ENCODE measurements around the gene BIN1. TPM values are rescaled to one million over a fixed set of nuclear protein-coding genes. Genes with fewer than 3 reads are reported as not detected.

BIN1 gene
- total RNA-seq, 1 donor: 43.9 TPM

DNA sequence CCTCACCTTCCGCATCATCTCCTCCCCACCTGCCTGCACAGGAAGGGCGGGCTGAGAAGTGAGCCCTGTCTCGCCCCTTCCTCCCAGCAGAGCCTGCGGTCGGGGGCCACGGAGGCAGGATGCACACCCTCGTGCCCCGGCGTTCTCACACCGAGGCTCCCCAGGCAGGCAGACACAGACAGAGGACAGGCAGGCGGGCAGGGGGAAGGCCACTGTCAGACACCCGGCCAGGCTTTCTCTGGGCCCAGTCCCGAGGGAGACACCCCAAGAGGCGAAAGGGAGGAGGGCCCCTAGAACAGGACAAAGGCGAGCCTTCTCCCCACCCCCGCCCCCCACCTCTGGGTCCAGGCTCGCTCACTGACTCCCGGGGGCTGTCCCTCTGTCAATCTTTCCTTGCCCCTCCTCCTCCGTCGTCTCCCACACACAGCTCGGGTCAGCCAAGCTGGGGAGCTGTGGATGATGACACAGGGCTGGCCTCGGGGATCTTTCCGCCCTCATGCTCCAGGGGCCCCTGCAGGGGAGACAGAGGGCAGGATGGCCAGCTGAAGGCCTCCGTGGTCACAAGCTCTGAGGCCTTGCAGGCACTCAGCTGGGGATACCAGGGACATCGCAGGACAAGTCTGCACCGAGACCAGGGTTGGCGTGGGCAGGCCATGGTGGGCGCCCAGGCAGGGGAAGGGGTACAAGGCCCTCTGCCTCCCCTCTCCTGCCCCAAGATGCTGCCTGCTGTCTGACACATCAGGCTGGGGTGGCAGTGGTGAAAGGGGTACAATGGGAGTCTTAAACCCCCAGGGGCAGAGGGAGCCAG, 24.9 kb downstream of the BIN1 start:
- H3K27me3 ChIP-seq (ENCODE audit: insufficient read depth, low read length): no peaks in the 10 kb centered on the region
- peak overlapping the region; percentile 49 for H3K4me3 ChIP-seq (ENCODE audit: low read length)
- H3K9me3 ChIP-seq (ENCODE audit: low read depth, low read length): no peaks in the 10 kb centered on the region
- peaks cover 95% of the 10 kb centered on the region for H3K4me1 ChIP-seq (ENCODE audit: insufficient read depth, low read length)

- H3K9me3 ChIP-seq (ENCODE audit: low read depth, low read length): no peaks in the 10 kb centered on the region
- peak overlapping the region; percentile 49 for H3K4me3 ChIP-seq (ENCODE audit: low read length)
- H3K4me1 ChIP-seq (ENCODE audit: insufficient read depth, low read length): peaks cover 86% of the 10 kb centered on the region
- H3K27me3 ChIP-seq (ENCODE audit: insufficient read depth, low read length): no peaks in the 10 kb centered on the region
Observed at GRCh38 chr2:127080938-127081755, 25.8 kb downstream of the BIN1 start.

GRCh38 chr2:127080226-127080937, 26.6 kb downstream of the BIN1 start:
- H3K4me1 ChIP-seq (ENCODE audit: insufficient read depth, low read length): peaks cover 78% of the 10 kb centered on the region
- H3K27me3 ChIP-seq (ENCODE audit: insufficient read depth, low read length): no peaks in the 10 kb centered on the region
- no peaks in the 10 kb centered on the region for H3K9me3 ChIP-seq (ENCODE audit: low read depth, low read length)
- peak overlapping the region; percentile 49 for H3K4me3 ChIP-seq (ENCODE audit: low read length)

DNA sequence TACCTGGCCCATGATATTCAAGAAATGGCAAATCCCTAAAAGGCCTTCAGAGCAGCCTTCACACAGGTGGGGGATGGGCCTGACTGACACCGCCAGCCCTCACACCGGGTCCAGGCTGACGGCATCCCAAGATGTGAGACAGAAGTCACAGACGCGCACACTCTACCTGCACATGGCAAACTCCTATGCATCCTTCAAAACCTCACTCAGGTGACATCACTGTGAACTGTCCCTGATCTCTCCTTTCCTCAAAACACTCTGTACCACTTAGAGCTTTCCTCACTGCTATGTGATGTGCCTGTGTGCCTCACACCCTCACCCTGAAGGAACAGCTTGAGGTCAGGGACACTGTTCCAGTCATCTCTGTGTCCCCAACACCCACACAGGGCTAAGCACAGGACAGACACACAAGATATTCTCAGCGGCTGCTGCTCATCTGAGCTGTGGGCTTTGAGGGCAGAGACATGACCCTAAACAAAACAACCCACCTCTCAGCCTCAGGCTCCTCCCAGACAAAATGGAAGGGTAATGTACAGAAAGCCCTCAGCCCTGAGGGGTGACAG, 27.5 kb downstream of the BIN1 start:
- Histone ChIP-seq H3K27me3 (ENCODE audit: insufficient read depth, low read length) (no peaks in the 10 kb centered on the region), H3K9me3 (ENCODE audit: low read depth, low read length) (no peaks in the 10 kb centered on the region), H3K4me1 (ENCODE audit: insufficient read depth, low read length) (peaks cover 69% of the 10 kb centered on the region), H3K4me3 (ENCODE audit: low read length) (no peak overlapping the region)

GRCh38 chr2:127078666-127079270, 28.2 kb downstream of the BIN1 start:
- Histone ChIP-seq H3K4me3 (ENCODE audit: low read length) (no peak overlapping the region), H3K4me1 (ENCODE audit: insufficient read depth, low read length) (peaks cover 62% of the 10 kb centered on the region)

DNA sequence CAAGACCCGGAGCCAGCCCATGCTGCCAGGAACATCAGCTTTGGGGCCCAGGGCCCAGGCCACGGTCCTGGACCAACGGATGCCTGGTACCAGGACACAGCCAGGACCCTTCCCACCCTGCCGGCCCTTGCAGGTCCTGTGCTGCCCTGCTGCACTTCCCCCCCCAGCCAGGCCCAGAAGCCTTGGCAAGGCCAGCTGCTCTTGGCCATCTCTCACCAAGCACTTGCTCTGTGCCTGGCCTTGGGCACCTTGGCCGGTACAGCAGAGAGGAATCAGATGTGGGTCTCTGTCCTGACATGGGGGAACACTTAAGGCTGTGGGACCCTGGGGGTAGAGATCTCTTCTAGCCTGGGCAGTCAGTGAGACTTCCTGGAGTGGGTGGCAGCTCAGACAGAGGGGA, 28.9 kb downstream of the BIN1 start:
- Histone ChIP-seq H3K4me1 (ENCODE audit: insufficient read depth, low read length) (peaks cover 55% of the 10 kb centered on the region), H3K4me3 (ENCODE audit: low read length) (no peak overlapping the region), H3K27me3 (ENCODE audit: insufficient read depth, low read length) (no peaks in the 10 kb centered on the region), H3K9me3 (ENCODE audit: low read depth, low read length) (no peaks in the 10 kb centered on the region)

More at GRCh38 chr2:127078666-127079270, 28.2 kb downstream of the BIN1 start:
- H3K27me3 ChIP-seq (ENCODE audit: insufficient read depth, low read length): no peaks in the 10 kb centered on the region
- no peaks in the 10 kb centered on the region for H3K9me3 ChIP-seq (ENCODE audit: low read depth, low read length)

DNA sequence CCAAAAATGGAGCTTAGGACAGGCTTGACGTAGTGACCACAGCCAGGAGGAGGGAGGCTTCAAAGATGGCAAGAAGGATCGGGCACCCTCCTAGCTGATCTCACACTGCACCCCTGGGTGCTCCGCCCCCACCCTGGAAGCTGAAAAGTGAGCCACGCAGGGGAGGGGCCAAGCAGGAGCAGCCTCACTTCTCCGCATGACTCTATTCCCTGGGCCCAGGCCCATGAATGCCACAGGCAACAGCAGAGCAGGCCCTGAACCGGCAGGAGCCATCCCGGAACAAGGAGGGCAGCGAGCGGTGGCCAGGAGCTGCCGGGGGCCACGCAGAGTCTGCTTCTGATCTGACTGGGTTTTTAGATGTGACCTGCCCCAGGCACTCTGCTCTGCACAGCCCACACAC, 30.0 kb downstream of the BIN1 start:
- H3K4me3 ChIP-seq (ENCODE audit: low read length): no peak overlapping the region
- H3K27me3 ChIP-seq (ENCODE audit: insufficient read depth, low read length): no peaks in the 10 kb centered on the region
- H3K9me3 ChIP-seq (ENCODE audit: low read depth, low read length): no peaks in the 10 kb centered on the region
- H3K4me1 ChIP-seq (ENCODE audit: insufficient read depth, low read length): peaks cover 44% of the 10 kb centered on the region

DNA sequence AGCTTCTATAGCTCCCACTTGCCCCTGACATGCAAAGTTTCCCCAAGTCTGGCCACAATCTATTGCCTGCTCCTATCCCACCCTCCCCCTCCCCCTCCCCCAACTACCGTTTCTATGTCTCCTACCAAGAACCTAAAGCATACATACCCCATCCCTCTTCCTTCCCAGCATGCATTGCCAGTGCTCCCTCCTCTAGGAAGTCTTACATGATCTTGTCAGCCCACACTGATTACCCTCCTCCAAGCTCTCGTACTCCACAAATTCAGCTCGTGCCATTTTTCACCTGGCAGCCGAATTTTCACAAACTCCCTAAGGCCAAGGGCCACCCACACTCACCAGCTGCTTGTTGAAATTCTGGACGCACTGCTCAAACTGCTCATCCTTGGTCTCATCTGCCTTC, 30.7 kb downstream of the BIN1 start:
- peaks cover 37% of the 10 kb centered on the region for H3K4me1 ChIP-seq (ENCODE audit: insufficient read depth, low read length)

GRCh38 chr2:127075821-127076220, 31.1 kb downstream of the BIN1 start:
- Histone ChIP-seq H3K4me3 (ENCODE audit: low read length) (no peak overlapping the region), H3K9me3 (ENCODE audit: low read depth, low read length) (no peaks in the 10 kb centered on the region), H3K4me1 (ENCODE audit: insufficient read depth, low read length) (peaks cover 33% of the 10 kb centered on the region), H3K27me3 (ENCODE audit: insufficient read depth, low read length) (no peaks in the 10 kb centered on the region)

More for the DNA sequence above, 30.7 kb downstream of the BIN1 start:
- Histone ChIP-seq H3K4me3 (ENCODE audit: low read length) (no peak overlapping the region), H3K9me3 (ENCODE audit: low read depth, low read length) (no peaks in the 10 kb centered on the region), H3K27me3 (ENCODE audit: insufficient read depth, low read length) (no peaks in the 10 kb centered on the region)

DNA sequence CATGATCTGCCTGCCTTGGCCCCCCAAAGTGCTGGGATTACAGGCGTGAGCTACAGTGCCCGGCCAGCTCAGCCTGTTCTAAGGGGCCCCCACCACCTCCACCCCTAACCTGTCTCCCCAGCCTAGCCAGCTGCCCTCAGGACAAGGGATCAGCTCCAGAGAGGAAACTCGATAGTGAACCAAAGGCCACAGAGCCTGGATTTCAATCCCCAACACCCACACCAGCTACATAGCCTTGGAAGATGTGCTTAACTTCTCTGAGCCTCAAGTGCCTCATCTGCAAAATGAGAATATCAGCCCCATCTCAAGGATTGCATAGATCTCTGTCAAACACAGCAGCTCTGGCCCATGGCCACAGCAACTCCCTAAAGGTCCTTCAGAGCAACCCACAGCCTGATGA, 32.0 kb downstream of the BIN1 start:
- peaks cover 24% of the 10 kb centered on the region for H3K4me1 ChIP-seq (ENCODE audit: insufficient read depth, low read length)

DNA sequence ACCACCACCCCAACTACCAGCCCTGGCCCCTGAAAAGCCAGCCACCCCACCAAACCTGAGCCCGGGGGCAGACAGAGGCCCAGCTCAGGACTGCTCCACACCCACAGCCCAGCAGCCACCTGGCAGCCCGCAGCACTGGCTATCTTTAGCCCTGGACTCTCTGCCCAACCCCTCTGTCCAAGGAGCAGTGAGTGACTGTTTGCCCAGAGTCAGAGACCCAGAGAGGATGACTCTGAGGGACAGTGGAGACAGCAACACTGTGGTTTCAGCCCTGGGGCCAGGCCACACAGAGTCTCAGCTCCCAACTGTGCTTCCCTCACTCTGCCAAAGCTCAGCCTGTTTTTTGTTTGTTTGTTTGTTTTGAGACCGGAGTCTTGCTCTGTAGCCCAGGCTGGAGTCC, 32.6 kb downstream of the BIN1 start:
- H3K27me3 ChIP-seq (ENCODE audit: insufficient read depth, low read length): no peaks in the 10 kb centered on the region
- peaks cover 18% of the 10 kb centered on the region for H3K4me1 ChIP-seq (ENCODE audit: insufficient read depth, low read length)
- no peak overlapping the region for H3K4me3 ChIP-seq (ENCODE audit: low read length)
- H3K9me3 ChIP-seq (ENCODE audit: low read depth, low read length): no peaks in the 10 kb centered on the region

More for the DNA sequence above, 32.0 kb downstream of the BIN1 start:
- Histone ChIP-seq H3K9me3 (ENCODE audit: low read depth, low read length) (no peaks in the 10 kb centered on the region), H3K27me3 (ENCODE audit: insufficient read depth, low read length) (no peaks in the 10 kb centered on the region), H3K4me3 (ENCODE audit: low read length) (no peak overlapping the region)

DNA sequence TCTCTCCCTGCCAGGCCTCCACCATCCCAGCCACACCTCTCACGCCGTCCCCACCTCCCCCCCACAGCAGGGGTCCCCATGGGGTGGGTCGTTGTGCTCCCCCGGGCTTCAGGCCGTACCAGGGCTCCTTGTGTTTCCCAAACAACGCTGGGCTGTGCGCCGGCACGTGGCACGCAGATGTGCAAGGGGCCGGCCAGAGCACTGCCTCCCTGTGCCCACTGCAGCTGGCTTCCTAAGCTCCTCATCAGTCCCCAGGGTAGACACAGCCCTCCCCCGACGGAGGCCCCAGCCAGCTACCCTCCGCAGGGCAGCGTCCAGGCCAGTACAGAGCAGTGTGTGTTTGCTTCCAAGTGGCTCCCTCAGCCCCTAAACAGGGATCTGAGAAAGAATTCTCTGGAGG, 34.0 kb downstream of the BIN1 start:
- Histone ChIP-seq H3K4me1 (ENCODE audit: insufficient read depth, low read length) (peaks cover 14% of the 10 kb centered on the region), H3K9me3 (ENCODE audit: low read depth, low read length) (no peaks in the 10 kb centered on the region), H3K4me3 (ENCODE audit: low read length) (no peak overlapping the region), H3K27me3 (ENCODE audit: insufficient read depth, low read length) (no peaks in the 10 kb centered on the region)

- Histone ChIP-seq H3K9me3 (ENCODE audit: low read depth, low read length) (no peaks in the 10 kb centered on the region), H3K4me3 (ENCODE audit: low read length) (no peak overlapping the region), H3K27me3 (ENCODE audit: insufficient read depth, low read length) (no peaks in the 10 kb centered on the region), H3K4me1 (ENCODE audit: insufficient read depth, low read length) (peaks cover 14% of the 10 kb centered on the region)
Observed at GRCh38 chr2:127072396-127072795, 34.6 kb downstream of the BIN1 start.

DNA sequence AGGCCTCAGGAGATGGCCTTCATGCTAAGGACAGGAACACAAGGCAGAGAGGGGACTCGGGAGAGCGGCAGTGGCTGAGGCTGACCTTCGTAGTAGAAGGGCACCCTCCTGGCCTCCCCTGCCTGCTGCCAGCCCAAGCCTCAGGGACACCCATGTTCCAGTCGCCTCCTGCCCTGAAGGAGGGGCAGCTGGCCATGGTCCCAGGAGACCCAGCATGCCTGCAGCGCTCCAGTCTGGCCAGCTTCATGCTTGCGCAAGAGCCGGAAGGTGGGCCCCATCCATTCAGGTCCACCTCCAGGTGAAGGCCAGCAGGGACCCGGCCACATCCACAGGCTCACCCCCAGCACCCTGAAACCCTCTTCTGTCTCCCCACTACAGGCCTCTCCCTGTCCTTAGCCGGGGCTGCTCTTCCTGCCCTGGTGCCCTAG, 35.0 kb downstream of the BIN1 start:
- Histone ChIP-seq H3K4me1 (ENCODE audit: insufficient read depth, low read length) (peaks cover 16% of the 10 kb centered on the region), H3K27me3 (ENCODE audit: insufficient read depth, low read length) (no peaks in the 10 kb centered on the region), H3K9me3 (ENCODE audit: low read depth, low read length) (no peaks in the 10 kb centered on the region), H3K4me3 (ENCODE audit: low read length) (no peak overlapping the region)

Data from mononuclear cell (primary cell).